Activated CD8-positive, alpha-beta T cell treated with anti-CD3 and anti-CD28 coated beads for 36 hours (primary cell): ENCODE data around the gene DNASE1L3. TPM values are rescaled to one million over a fixed set of nuclear protein-coding genes. Genes with fewer than 3 reads are reported as not detected.

ENCODE experiments used
- ATAC-seq: fragments of 200-7000 bp; cut with Tn5 transposase; one replicate; pipeline ENCODE4 v1.10.0; 2021; ENCODE audit warnings: mild to moderate bottlenecking, moderate library complexity
- CTCF ChIA-PET: fragments of 350-600 bp; sonication (Branson Sonifier 250); formaldehyde crosslinking; loops from one replicate; lab custom pipeline; 2021; ENCODE audit warnings: antibody characterized with exemption; lab: Charles Lee
- POLR2A ChIA-PET: fragments of 350-600 bp; sonication (Branson Sonifier 250); formaldehyde crosslinking; loops from one replicate; lab custom pipeline; 2021; ENCODE audit warnings: antibody characterized with exemption; lab: Charles Lee
- DNase-seq: peaks from one replicate; pipeline ENCODE4 v3.0.0-alpha.2; 2020
- H3K27ac Mint-ChIP-seq: one replicate; pipeline ENCODE4 v1.8.0; 2021; ENCODE audit warnings: mild to moderate bottlenecking, mixed read lengths
- H3K27me3 Mint-ChIP-seq: one replicate; pipeline ENCODE4 v1.8.0; 2021; ENCODE audit warnings: mixed read lengths
- H3K36me3 Mint-ChIP-seq: one replicate; pipeline ENCODE4 v1.8.0; 2021; ENCODE audit warnings: low read depth, mixed read lengths
- H3K4me1 Mint-ChIP-seq: one replicate; pipeline ENCODE4 v1.8.0; 2021; ENCODE audit warnings: low read depth, mixed read lengths
- H3K4me3 Mint-ChIP-seq: one replicate; pipeline ENCODE4 v1.8.0; 2021; ENCODE audit warnings: mild to moderate bottlenecking, moderate library complexity, mixed read lengths
- H3K9me3 Mint-ChIP-seq: one replicate; pipeline ENCODE4 v1.8.0; 2021; ENCODE audit warnings: mixed read lengths
- intact Hi-C: fragments of 100-400 bp; cut with micrococcal nuclease; formaldehyde crosslinking; loops from one replicate; pipeline ENCODE4 v1.10.0; 2022
- total RNA-seq, 2 experiments: library from RNA; stranded (reverse); gene quantifications; one replicate each; pipeline ENCODE4 v1.2.3, GENCODE V29; 2021
- TF ChIP-seq, protein P1 (sequence below): fragments of 200-600 bp; IDR thresholded peaks from one replicate; pipeline ENCODE4 v1.8.0; 2022; ENCODE audit warnings: antibody characterized with exemption, mild to moderate bottlenecking

Gene DNASE1L3
- total RNA-seq, 2 experiments from 2014 or later: not detected

GRCh38 chr3:58183891-58184290 lies 26.9 kb downstream of the DNASE1L3 start:
- intact Hi-C loops: loop anchor here (10.0 kb wide), 1 partner anchor 231 kb away; no protein-coding TSS in a partner anchor

GRCh38 chr3:58183221-58183620 lies 27.6 kb downstream of the DNASE1L3 start:
- ChIA-PET POLR2A (no interaction called here), CTCF (interaction anchor here (1.3 to 16.9 kb wide), 2 partner anchors 33 to 123 kb away, joined by 5 to 264 read pairs; partner anchors contain the start of genes HTD2 and RPP14)
- ATAC-seq: no peak
- Mint-ChIP-seq H3K36me3 (no peaks in the 10 kb centered on the region), H3K4me3 (no peak overlapping the region), H3K27ac (no peak overlapping the region), H3K27me3 (no peaks in the 10 kb centered on the region), H3K4me1 (peaks cover 8% of the 10 kb centered on the region), H3K9me3 (no peaks in the 10 kb centered on the region)
- DNase-seq: no peak
- TF ChIP-seq, protein P1, sequence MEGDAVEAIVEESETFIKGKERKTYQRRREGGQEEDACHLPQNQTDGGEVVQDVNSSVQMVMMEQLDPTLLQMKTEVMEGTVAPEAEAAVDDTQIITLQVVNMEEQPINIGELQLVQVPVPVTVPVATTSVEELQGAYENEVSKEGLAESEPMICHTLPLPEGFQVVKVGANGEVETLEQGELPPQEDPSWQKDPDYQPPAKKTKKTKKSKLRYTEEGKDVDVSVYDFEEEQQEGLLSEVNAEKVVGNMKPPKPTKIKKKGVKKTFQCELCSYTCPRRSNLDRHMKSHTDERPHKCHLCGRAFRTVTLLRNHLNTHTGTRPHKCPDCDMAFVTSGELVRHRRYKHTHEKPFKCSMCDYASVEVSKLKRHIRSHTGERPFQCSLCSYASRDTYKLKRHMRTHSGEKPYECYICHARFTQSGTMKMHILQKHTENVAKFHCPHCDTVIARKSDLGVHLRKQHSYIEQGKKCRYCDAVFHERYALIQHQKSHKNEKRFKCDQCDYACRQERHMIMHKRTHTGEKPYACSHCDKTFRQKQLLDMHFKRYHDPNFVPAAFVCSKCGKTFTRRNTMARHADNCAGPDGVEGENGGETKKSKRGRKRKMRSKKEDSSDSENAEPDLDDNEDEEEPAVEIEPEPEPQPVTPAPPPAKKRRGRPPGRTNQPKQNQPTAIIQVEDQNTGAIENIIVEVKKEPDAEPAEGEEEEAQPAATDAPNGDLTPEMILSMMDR: no peak
- intact Hi-C loops: loop anchor here (10.0 kb wide), 1 partner anchor 232 kb away; no protein-coding TSS in a partner anchor

More at GRCh38 chr3:58183891-58184290, 26.9 kb downstream of the DNASE1L3 start:
- DNase-seq: no peak
- H3K27me3 Mint-ChIP-seq: no peaks in the 10 kb centered on the region
- no peaks in the 10 kb centered on the region for H3K36me3 Mint-ChIP-seq
- TF ChIP-seq, protein P1: no peak
- ChIA-PET POLR2A (no interaction called here), CTCF (interaction anchor here (1.3 to 16.9 kb wide), 3 partner anchors 32 to 123 kb away, joined by 7 to 264 read pairs (median 17); partner anchors contain the start of genes HTD2 and RPP14)
- no peak overlapping the region for H3K27ac Mint-ChIP-seq
- ATAC-seq: no peak
- H3K4me3 Mint-ChIP-seq: no peak overlapping the region
- peaks cover 1% of the 10 kb centered on the region for H3K4me1 Mint-ChIP-seq
- no peaks in the 10 kb centered on the region for H3K9me3 Mint-ChIP-seq

GRCh38 chr3:58180940-58181587 lies 29.7 kb downstream of the DNASE1L3 start:
- Mint-ChIP-seq H3K36me3 (no peaks in the 10 kb centered on the region), H3K4me1 (peaks cover 14% of the 10 kb centered on the region), H3K9me3 (no peaks in the 10 kb centered on the region), H3K4me3 (no peak overlapping the region), H3K27ac (no peak overlapping the region), H3K27me3 (peaks cover 4% of the 10 kb centered on the region)
- ChIA-PET POLR2A (no interaction called here), CTCF (interaction anchor here (1.0 to 16.9 kb wide), 5 partner anchors 8 to 125 kb away, joined by 3 to 264 read pairs (median 6); partner anchors contain the start of genes HTD2 and RPP14)
- intact Hi-C loops: loop anchor here (10.0 kb wide), 1 partner anchor 234 kb away; no protein-coding TSS in a partner anchor
- TF ChIP-seq, protein P1: no peak
- ATAC-seq (no peak), DNase-seq (no peak)

- Mint-ChIP-seq H3K27ac (no peak overlapping the region), H3K36me3 (no peaks in the 10 kb centered on the region), H3K9me3 (no peaks in the 10 kb centered on the region), H3K4me1 (peaks cover 18% of the 10 kb centered on the region), H3K4me3 (no peak overlapping the region), H3K27me3 (peaks cover 8% of the 10 kb centered on the region)
- ChIA-PET POLR2A (interaction anchor here (0.5 to 1.0 kb wide), 2 partner anchors 117 to 119 kb away, joined by 3 read pairs; no protein-coding TSS in a partner anchor), CTCF (interaction anchor here (1.0 to 16.9 kb wide), 7 partner anchors 9 to 172 kb away, joined by 3 to 264 read pairs (median 25); partner anchors contain the start of genes FLNB, HTD2 and RPP14)
- no peak for ATAC-seq
- DNase-seq: no peak
- intact Hi-C loops: loop anchor here (10.0 kb wide), 1 partner anchor 235 kb away; no protein-coding TSS in a partner anchor
- TF ChIP-seq, protein P1: no peak
These were observed 30.5 kb downstream of the DNASE1L3 start for GRCh38 chr3:58180099-58180880.
